Endometrial microvascular endothelial cells (primary cell): ENCODE data around the gene PRPF38A. TPM values are rescaled to one million over a fixed set of nuclear protein-coding genes. Genes with fewer than 3 reads are reported as not detected.

Source experiments
- in situ Hi-C: cut with HindIII; loops from 2 replicates; pipeline ENCODE4 v1.10.0; 2017; ENCODE audit warnings: low sequenced_read_pairs, low pct_unique_long_range_greater_than_20kb; ENCODE audit errors: inconsistent ontology term
- total RNA-seq: library from RNA; depleted of rRNA; stranded (reverse); fragments of >200 nt; gene quantifications from one replicate; pipeline ENCODE4 v1.2.3, GENCODE V29; 2015; ENCODE audit errors: inconsistent ontology term

The PRPF38A gene
- total RNA-seq, 1 donor from 2014 or later, result 24.1 TPM

GRCh38 chr1:52439976-52440375, 35.6 kb downstream of the PRPF38A start:
- in situ Hi-C loops, result no loop called here

GRCh38 chr1:52444463-52444862, 40.1 kb downstream of the PRPF38A start:
- in situ Hi-C loops, result no loop called here

DNA sequence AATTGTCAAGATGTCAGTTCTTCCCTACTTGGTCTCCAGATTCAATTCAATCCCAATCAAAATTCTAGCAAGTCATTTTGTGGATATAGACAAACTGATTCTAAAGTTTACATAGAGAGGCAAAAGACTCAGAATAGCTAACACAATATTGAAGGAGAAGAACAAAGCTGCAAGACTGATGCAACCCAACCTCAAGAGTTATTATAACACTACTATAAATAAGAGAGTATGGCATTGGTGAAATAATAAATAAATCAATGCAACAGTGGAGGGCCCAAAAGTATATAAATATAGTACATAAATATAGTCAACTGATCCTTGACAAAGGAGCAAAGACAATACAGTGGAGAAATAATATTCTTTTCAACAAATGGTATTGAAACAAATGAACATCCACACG, 49.7 kb downstream of the PRPF38A start:
- in situ Hi-C loops, result no loop called here

GRCh38 chr1:52454779-52455178, 50.4 kb downstream of the PRPF38A start:
- in situ Hi-C loops, result no loop called here

DNA sequence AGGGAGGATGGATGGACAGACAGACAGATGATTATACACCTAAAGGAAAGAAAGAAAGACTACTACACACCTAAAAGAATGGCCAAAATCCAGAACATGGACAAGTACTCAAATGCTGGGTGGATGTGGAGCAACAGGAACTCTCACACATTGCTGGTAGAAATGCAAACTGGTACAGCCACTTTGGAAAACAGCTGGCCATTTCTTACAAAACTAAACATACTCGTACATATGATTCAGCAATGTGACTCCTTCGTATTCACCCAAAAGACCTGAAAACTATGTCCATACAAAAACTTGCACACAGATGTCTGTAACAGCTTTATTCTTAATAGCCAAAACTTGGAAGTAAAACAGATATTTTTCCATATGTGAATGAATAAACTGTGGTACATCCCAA, 51.3 kb downstream of the PRPF38A start:
- in situ Hi-C loops, result no loop called here

DNA sequence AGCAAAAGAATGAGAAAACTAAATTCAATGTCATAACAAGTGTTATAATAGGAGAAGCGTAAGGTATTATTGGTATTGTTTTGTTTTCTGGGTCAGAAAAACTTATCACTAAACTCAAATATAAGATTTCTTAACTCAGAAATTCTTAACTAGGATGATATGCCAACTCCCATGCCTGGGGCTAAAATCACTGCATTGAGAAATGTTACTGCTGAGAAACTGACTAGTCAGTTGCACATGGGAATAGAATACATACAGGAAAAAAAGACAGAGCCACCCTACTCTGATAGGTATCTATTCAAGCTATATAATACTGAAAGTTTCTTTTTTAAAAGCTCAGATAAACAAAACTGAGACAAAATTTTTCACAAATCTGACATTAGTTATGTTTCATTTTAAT, 56.3 kb downstream of the PRPF38A start:
- in situ Hi-C loops, result no loop called here

GRCh38 chr1:52461821-52462220, 57.4 kb downstream of the PRPF38A start:
- in situ Hi-C loops, result no loop called here

- in situ Hi-C loops, result no loop called here
Observed at GRCh38 chr1:52463891-52464290, 59.5 kb downstream of the PRPF38A start.

DNA sequence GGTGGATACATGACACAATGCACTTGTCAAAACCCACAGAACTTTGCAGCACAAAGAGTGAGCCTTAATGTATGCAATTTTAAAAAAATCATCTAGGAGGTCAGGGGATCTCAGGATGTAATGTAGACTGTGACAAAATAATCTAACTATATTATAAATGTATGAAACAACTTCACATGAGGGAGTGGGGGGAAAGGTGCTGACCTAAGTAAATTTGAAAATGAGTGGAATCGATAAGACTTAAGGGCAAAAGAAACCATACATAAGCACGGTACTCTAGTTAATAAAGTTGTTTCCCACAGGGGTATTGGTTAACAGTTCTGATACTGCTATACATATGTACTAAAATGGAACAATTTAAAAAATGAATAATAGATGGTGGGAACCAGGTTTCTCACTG, 64.7 kb downstream of the PRPF38A start:
- in situ Hi-C loops, result no loop called here

Other genes with a start within 250 kb of the PRPF38A start
- 21.8 TPM for gene CC2D1B, start 38.4 kb upstream of the PRPF38A start, total RNA-seq
- 14.8 TPM for gene ORC1, start 179 bp upstream of the PRPF38A start, total RNA-seq
- 33.1 TPM for gene TUT4, start 148.5 kb downstream of the PRPF38A start, total RNA-seq
- gene GPX7, start 197.8 kb downstream of the PRPF38A start, total RNA-seq, result 35.3 TPM
- not detected for gene SHISAL2A, start 228.6 kb downstream of the PRPF38A start, total RNA-seq